ENCODE results near the gene STAP1. TPM values are rescaled to one million over a fixed set of nuclear protein-coding genes. Genes with fewer than 3 reads are reported as not detected.

Gene STAP1, protein sequence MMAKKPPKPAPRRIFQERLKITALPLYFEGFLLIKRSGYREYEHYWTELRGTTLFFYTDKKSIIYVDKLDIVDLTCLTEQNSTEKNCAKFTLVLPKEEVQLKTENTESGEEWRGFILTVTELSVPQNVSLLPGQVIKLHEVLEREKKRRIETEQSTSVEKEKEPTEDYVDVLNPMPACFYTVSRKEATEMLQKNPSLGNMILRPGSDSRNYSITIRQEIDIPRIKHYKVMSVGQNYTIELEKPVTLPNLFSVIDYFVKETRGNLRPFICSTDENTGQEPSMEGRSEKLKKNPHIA
- total RNA-seq = 1.7 TPM
- long read RNA-seq, transcript STAP1-201 (9 exons, 1,511 nt) = major isoform, 5 of 5 reads
- long read RNA-seq, partial matches to known transcripts = 0 of 5 reads
- long read RNA-seq, other reads (novel, unspliced or antisense) = 0 of 5 reads

GRCh38 chr4:67558493-67558892 is at the start of gene STAP1:
Gene STAP1 (plus strand): TSS chr4:67558727. CDS start chr4:67558810, 83 bp downstream.
- no peaks in the 10 kb centered on the region for H3K4me1 ChIP-seq
- DNase-seq (no peak), ATAC-seq (peak; percentile 57)
- H3K36me3 ChIP-seq = no peaks in the 10 kb centered on the region
- intact Hi-C loops (cut with DNase I) = no loop called here
- H3K27me3 ChIP-seq = no peaks in the 10 kb centered on the region
- TF ChIP-seq, protein P1, sequence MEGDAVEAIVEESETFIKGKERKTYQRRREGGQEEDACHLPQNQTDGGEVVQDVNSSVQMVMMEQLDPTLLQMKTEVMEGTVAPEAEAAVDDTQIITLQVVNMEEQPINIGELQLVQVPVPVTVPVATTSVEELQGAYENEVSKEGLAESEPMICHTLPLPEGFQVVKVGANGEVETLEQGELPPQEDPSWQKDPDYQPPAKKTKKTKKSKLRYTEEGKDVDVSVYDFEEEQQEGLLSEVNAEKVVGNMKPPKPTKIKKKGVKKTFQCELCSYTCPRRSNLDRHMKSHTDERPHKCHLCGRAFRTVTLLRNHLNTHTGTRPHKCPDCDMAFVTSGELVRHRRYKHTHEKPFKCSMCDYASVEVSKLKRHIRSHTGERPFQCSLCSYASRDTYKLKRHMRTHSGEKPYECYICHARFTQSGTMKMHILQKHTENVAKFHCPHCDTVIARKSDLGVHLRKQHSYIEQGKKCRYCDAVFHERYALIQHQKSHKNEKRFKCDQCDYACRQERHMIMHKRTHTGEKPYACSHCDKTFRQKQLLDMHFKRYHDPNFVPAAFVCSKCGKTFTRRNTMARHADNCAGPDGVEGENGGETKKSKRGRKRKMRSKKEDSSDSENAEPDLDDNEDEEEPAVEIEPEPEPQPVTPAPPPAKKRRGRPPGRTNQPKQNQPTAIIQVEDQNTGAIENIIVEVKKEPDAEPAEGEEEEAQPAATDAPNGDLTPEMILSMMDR (IDR thresholded peaks at IDR 0.05) = no peak
- H3K27ac ChIP-seq = no peak within 1 kb of the TSS
- no peaks in the 10 kb centered on the region for H3K9me3 ChIP-seq
- H3K4me3 ChIP-seq = peak within 1 kb of the TSS; percentile 14

DNA sequence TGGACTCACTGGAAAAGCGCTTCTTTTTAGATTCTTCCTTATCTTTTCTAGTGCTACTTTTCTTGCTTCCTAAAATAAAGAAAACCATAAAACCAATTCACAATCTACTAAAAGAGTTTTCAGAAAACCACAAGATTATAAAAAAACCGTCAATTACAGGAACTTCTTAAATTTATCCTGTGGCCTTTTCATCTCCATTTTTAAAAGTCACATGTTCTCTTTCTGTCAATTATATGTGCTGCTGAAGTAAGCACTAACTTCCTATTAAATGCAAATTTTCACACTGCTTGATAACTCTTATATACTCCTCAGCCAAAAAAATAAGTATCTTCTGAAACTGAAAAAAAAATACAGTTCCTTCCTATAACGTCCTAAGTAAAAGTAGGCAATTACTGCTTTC is 46.0 kb upstream of the STAP1 start:
- Histone ChIP-seq H3K4me3 (no peak overlapping the region), H3K27me3 (no peaks in the 10 kb centered on the region), H3K9me3 (no peaks in the 10 kb centered on the region), H3K4me1 (no peaks in the 10 kb centered on the region), H3K27ac (no peak overlapping the region), H3K36me3 (peaks cover 74% of the 10 kb centered on the region)
- no peak for DNase-seq
- intact Hi-C loops (cut with DNase I) = no loop called here
- TF ChIP-seq, protein P1 (IDR thresholded peaks at IDR 0.05) = no peak
- ATAC-seq = no peak

- H3K9me3 ChIP-seq = no peaks in the 10 kb centered on the region
- H3K4me3 ChIP-seq = no peak overlapping the region
- intact Hi-C loops (cut with DNase I) = no loop called here
- ATAC-seq (no peak), DNase-seq (no peak)
- H3K27ac ChIP-seq = no peak overlapping the region
- H3K36me3 ChIP-seq = peaks cover 45% of the 10 kb centered on the region
- no peaks in the 10 kb centered on the region for H3K4me1 ChIP-seq
- TF ChIP-seq, protein P1 (IDR thresholded peaks at IDR 0.05) = no peak
- no peaks in the 10 kb centered on the region for H3K27me3 ChIP-seq
These were observed 38.4 kb upstream of the STAP1 start for GRCh38 chr4:67520141-67520540.

GRCh38 chr4:67521506-67521905 is 37.0 kb upstream of the STAP1 start:
- no peaks in the 10 kb centered on the region for H3K4me1 ChIP-seq
- H3K27me3 ChIP-seq = no peaks in the 10 kb centered on the region
- H3K9me3 ChIP-seq = no peaks in the 10 kb centered on the region
- no peak for DNase-seq
- ATAC-seq = no peak
- H3K4me3 ChIP-seq = no peak overlapping the region
- H3K27ac ChIP-seq = no peak overlapping the region
- TF ChIP-seq, protein P1 (IDR thresholded peaks at IDR 0.05) = no peak
- intact Hi-C loops (cut with DNase I) = no loop called here
- peaks cover 34% of the 10 kb centered on the region for H3K36me3 ChIP-seq

- H3K4me3 ChIP-seq = no peak overlapping the region
- TF ChIP-seq, protein P1 (IDR thresholded peaks at IDR 0.05) = no peak
- H3K36me3 ChIP-seq = peaks cover 29% of the 10 kb centered on the region
- H3K27me3 ChIP-seq = no peaks in the 10 kb centered on the region
- no peak overlapping the region for H3K27ac ChIP-seq
- no peaks in the 10 kb centered on the region for H3K9me3 ChIP-seq
- ATAC-seq (no peak), DNase-seq (no peak)
- no peaks in the 10 kb centered on the region for H3K4me1 ChIP-seq
- intact Hi-C loops (cut with DNase I) = no loop called here
These were observed 36.3 kb upstream of the STAP1 start for GRCh38 chr4:67522230-67522629.

Data from upper lobe of right lung (tissue), 1 donor.